HepG2 (cell line): Measurements from ENCODE around the gene NXN. TPM values are rescaled to one million over a fixed set of nuclear protein-coding genes. Genes with fewer than 3 reads are reported as not detected.

Source experiments
- ARID5B ChIP-seq: IDR thresholded peaks from 2 replicates; pipeline ENCODE4 v1.4.0; 2020; ENCODE audit warnings: mild to moderate bottlenecking, missing genetic modification reagents
- HDAC1 ChIP-seq: sonication (generic); formaldehyde crosslinking; IDR thresholded peaks from 2 replicates; pipeline ENCODE4 v1.5.1; 2020; ENCODE audit warnings: mild to moderate bottlenecking, missing genetic modification reagents
- MTA1 ChIP-seq: sonication (generic); formaldehyde crosslinking; IDR thresholded peaks from 2 replicates; pipeline ENCODE4 v1.4.0; 2020; ENCODE audit warnings: missing genetic modification reagents, mild to moderate bottlenecking, borderline replicate concordance
- STAT5B ChIP-seq: sonication (generic); formaldehyde crosslinking; IDR thresholded peaks from 2 replicates; pipeline ENCODE4 v1.4.0; 2020; ENCODE audit warnings: missing genetic modification reagents
- TEAD3 ChIP-seq: optimal IDR thresholded peaks from 2 replicates; pipeline ENCODE3; 2016; ENCODE audit warnings: borderline replicate concordance
- ZBTB21 ChIP-seq: sonication (generic); formaldehyde crosslinking; IDR thresholded peaks from 2 replicates; pipeline ENCODE4 v1.4.0; 2020; ENCODE audit warnings: missing genetic modification reagents
- ZMAT3 ChIP-seq: sonication (generic); formaldehyde crosslinking; conservative IDR thresholded peaks from 2 replicates; pipeline ENCODE4 v1.7.0; 2021; ENCODE audit warnings: missing genetic modification reagents
- ZNF407 ChIP-seq: sonication (generic); formaldehyde crosslinking; IDR thresholded peaks from one replicate; pipeline ENCODE4 v1.5.1; 2020; ENCODE audit warnings: mild to moderate bottlenecking, missing genetic modification reagents; ENCODE audit errors: not compliant biosample characterization
- ZNF749 ChIP-seq: sonication (generic); formaldehyde crosslinking; IDR thresholded peaks from 2 replicates; pipeline ENCODE4 v1.8.0; 2022; ENCODE audit warnings: mild to moderate bottlenecking, missing genetic modification reagents, moderate library complexity, borderline replicate concordance
- polyA plus RNA-seq, 8 experiments: library from polyadenylated mRNA; depleted of rRNA in 3 of 8; stranded (reverse) in 7 of 8; unstranded in 1 of 8; fragments of >200 nt; fragmentation: Illumina TruSeq in 4 of 8; extraction: Trizol in 4 of 8; gene quantifications; 2 replicates each; pipeline versions ENCODE4 v1.2.1 to v1.2.3, GENCODE V29; 2011 to 2016; ENCODE audit warnings: low read depth in 4 of 8, missing spikeins in 1 of 8, mixed read lengths in 1 of 8; ENCODE audit not compliant: insufficient read depth in 1 of 8
- total RNA-seq, 5 experiments: library from RNA; depleted of rRNA; stranded (reverse); fragments of >200 nt; fragmentation: Illumina TruSeq; extraction: Trizol; gene quantifications; 2 replicates each; pipeline ENCODE4 v1.2.3, GENCODE V29; 2016; ENCODE audit warnings: low read depth in 1 of 5
- TF ChIP-seq, protein P1 (sequence below): sonication (generic); formaldehyde crosslinking; IDR thresholded peaks from 2 replicates; pipeline ENCODE4 v1.5.1; 2020; ENCODE audit warnings: missing genetic modification reagents, mild to moderate bottlenecking, borderline replicate concordance
- TF ChIP-seq, protein P2 (sequence below): sonication (generic); formaldehyde crosslinking; IDR thresholded peaks from 2 replicates; pipeline ENCODE4 v1.9.0; 2022; ENCODE audit warnings: missing genetic modification reagents, mild to moderate bottlenecking, borderline replicate concordance

Gene NXN
- total and polyA plus RNA-seq, 2 of the 13 experiments (the other 11 are each of a cell fraction or from before 2014, with no cell fraction given): 22.2 to 24.3 TPM

DNA sequence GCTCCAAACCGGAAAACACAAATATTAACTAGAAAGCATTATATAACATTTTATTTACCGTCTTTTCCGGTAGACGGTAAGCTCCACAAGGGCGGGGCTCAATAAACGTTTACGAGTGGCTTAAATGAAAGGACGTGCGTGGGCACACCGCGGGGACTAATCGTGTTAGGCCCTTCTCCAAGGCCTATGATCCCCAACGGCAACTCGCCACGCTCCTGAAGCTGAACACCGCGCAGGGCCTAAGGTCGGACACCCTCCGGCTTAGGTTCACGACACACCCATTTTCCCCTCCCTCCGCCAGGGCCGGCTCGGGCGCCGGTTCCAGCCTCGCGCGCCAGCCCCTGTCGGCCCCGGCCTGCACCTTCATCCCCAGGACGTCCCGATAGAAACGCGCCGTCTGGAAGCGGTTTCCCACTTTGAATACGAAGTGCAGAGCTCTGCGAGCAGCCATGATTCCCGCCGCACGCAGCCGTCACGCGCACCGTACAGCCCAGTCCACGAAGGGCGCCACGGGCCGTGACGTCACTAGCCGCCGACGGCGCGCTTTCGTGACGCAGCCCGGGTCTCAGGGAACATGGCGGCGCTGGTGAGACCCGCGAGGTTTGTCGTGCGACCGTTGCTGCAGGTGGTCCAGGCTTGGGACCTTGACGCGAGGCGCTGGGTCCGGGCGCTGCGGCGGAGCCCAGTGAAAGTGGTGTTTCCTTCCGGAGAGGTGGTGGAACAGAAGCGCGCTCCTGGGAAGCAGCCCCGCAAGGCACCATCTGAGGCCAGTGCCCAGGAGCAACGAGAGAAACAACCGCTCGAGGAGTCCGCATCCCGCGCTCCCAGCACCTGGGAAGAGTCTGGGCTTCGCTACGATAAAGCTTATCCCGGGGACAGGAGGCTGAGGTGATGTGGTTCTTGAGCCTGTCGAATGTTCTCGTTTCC, 197.5 kb downstream of the NXN start, which contains the start of the genes GLOD4 and MRM3 (continued):
- TF ChIP-seq, protein P1, sequence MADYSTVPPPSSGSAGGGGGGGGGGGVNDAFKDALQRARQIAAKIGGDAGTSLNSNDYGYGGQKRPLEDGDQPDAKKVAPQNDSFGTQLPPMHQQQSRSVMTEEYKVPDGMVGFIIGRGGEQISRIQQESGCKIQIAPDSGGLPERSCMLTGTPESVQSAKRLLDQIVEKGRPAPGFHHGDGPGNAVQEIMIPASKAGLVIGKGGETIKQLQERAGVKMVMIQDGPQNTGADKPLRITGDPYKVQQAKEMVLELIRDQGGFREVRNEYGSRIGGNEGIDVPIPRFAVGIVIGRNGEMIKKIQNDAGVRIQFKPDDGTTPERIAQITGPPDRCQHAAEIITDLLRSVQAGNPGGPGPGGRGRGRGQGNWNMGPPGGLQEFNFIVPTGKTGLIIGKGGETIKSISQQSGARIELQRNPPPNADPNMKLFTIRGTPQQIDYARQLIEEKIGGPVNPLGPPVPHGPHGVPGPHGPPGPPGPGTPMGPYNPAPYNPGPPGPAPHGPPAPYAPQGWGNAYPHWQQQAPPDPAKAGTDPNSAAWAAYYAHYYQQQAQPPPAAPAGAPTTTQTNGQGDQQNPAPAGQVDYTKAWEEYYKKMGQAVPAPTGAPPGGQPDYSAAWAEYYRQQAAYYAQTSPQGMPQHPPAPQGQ (CRISPR knock-in tag): no peak
- TF ChIP-seq MTA1 (CRISPR knock-in tag): peak; percentile 92; the same call in 1 of the 2 replicates
- TF ChIP-seq ZNF407: peak; percentile 80
- no peak for TF ChIP-seq STAT5B (CRISPR knock-in tag)
- TF ChIP-seq ZMAT3 (CRISPR knock-in tag): no peak
- TF ChIP-seq ZBTB21 (CRISPR knock-in tag): peak; percentile 96
- TF ChIP-seq, protein P2, sequence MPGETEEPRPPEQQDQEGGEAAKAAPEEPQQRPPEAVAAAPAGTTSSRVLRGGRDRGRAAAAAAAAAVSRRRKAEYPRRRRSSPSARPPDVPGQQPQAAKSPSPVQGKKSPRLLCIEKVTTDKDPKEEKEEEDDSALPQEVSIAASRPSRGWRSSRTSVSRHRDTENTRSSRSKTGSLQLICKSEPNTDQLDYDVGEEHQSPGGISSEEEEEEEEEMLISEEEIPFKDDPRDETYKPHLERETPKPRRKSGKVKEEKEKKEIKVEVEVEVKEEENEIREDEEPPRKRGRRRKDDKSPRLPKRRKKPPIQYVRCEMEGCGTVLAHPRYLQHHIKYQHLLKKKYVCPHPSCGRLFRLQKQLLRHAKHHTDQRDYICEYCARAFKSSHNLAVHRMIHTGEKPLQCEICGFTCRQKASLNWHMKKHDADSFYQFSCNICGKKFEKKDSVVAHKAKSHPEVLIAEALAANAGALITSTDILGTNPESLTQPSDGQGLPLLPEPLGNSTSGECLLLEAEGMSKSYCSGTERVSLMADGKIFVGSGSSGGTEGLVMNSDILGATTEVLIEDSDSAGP (CRISPR knock-in tag): peak; percentile 93
- peak; percentile 93; the same call in 1 of the 2 replicates for TF ChIP-seq ZNF749 (CRISPR knock-in tag)
- peak; percentile 63 for TF ChIP-seq TEAD3 (CRISPR knock-in tag)
- TF ChIP-seq HDAC1 (CRISPR knock-in tag): peak; percentile 100
- TF ChIP-seq ARID5B: peak; percentile 80
